Measurements from ENCODE around the gene OGFOD3.

The OGFOD3 gene

DNA sequence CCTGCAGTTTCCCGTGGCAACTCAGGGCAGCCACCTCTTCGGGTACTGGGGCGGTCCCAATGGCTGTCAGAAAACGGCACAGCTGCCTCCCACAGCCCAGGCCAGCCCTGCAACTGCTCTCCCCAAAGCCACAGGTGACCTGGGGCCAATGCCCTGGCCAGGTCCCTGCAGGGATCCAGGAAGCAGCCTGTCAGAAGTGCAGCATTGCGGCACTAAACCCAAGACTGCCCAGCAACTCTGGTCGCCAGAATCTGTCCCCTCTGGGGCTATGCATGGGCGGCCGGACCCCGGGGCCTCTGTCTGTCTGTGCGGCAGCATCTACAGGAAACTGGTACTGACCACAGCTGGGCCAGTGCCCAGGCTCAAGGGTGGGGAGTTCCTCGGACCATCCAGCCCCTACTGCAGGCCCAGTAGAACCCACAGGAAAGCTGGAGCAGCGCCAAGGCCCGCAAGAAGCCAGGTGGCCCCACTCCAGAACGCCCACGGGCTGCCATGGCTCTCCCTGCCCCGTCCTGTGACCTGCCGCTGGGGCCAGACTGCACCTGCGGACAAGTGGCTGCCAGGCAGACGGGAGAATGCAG lies 26.6 kb upstream of the OGFOD3 start:
- TF ChIP-seq NFIC (IDR thresholded peaks at IDR 0.05) = peak; percentile 90
- TF ChIP-seq, protein P1, sequence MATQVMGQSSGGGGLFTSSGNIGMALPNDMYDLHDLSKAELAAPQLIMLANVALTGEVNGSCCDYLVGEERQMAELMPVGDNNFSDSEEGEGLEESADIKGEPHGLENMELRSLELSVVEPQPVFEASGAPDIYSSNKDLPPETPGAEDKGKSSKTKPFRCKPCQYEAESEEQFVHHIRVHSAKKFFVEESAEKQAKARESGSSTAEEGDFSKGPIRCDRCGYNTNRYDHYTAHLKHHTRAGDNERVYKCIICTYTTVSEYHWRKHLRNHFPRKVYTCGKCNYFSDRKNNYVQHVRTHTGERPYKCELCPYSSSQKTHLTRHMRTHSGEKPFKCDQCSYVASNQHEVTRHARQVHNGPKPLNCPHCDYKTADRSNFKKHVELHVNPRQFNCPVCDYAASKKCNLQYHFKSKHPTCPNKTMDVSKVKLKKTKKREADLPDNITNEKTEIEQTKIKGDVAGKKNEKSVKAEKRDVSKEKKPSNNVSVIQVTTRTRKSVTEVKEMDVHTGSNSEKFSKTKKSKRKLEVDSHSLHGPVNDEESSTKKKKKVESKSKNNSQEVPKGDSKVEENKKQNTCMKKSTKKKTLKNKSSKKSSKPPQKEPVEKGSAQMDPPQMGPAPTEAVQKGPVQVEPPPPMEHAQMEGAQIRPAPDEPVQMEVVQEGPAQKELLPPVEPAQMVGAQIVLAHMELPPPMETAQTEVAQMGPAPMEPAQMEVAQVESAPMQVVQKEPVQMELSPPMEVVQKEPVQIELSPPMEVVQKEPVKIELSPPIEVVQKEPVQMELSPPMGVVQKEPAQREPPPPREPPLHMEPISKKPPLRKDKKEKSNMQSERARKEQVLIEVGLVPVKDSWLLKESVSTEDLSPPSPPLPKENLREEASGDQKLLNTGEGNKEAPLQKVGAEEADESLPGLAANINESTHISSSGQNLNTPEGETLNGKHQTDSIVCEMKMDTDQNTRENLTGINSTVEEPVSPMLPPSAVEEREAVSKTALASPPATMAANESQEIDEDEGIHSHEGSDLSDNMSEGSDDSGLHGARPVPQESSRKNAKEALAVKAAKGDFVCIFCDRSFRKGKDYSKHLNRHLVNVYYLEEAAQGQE (IDR thresholded peaks at IDR 0.05; ENCODE audit: low read depth) = no peak
- TF ChIP-seq TCF12 (IDR thresholded peaks at IDR 0.05; ENCODE audit: low read depth) = peak; percentile 92
- TF ChIP-seq TEAD4 (IDR thresholded peaks at IDR 0.05) = no peak; the same call in none of the 2 replicates
- TF ChIP-seq, protein P2, sequence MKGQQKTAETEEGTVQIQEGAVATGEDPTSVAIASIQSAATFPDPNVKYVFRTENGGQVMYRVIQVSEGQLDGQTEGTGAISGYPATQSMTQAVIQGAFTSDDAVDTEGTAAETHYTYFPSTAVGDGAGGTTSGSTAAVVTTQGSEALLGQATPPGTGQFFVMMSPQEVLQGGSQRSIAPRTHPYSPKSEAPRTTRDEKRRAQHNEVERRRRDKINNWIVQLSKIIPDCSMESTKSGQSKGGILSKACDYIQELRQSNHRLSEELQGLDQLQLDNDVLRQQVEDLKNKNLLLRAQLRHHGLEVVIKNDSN (IDR thresholded peaks at IDR 0.05) = no peak
- TF ChIP-seq EGR1 (IDR thresholded peaks at IDR 0.05) = peak; percentile 94
- TF ChIP-seq YY1 (IDR thresholded peaks at IDR 0.05; ENCODE audit: low read depth) = peak; percentile 9; the same call in 1 of the 2 replicates
- peak; percentile 86 for TF ChIP-seq EP300 (IDR thresholded peaks at IDR 0.05; ENCODE audit: borderline replicate concordance)
- peak; percentile 32; the same call in 1 of the 2 replicates for TF ChIP-seq FOXM1 (IDR thresholded peaks at IDR 0.05; ENCODE audit: borderline replicate concordance, low read depth)
- TF ChIP-seq CREB1 (IDR thresholded peaks at IDR 0.05; ENCODE audit: low read depth) = no peak

DNA sequence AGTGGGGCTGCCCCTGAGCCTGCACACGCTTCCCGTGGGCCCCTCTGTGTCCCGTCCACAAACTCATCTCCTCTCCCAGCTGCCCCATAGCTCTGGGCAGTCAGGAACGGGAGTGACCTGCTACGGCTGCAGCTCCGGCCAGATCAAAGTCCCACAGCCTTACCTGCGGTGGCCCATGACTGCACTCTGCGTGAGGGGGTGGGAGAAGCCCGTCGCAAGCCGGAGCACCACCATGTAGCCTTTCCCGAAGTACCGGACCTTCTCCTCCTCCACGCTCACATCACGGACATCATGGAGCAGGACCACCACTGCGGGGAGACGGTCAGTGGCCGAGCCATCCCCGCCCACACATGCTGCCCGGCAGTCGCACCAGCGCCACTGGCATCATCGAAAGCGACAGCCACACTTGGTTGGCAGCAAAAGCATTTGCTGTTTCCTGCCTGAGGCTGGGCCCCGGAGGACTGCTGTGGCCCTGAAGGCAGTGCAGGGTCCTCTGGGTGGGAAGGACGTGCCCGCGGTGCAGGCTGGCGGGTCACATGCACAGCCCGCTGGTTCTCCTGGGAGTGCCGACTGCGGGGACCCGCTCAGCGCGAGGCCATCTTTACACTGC lies 26.0 kb upstream of the OGFOD3 start:
- TF ChIP-seq ZBTB7A (IDR thresholded peaks at IDR 0.05; ENCODE audit: low read depth) (no peak), CEBPB (IDR thresholded peaks at IDR 0.05) (no peak), RAD21 (IDR thresholded peaks at IDR 0.05; ENCODE audit: low read depth) (no peak), TEAD4 (IDR thresholded peaks at IDR 0.05) (no peak), TCF12 (IDR thresholded peaks at IDR 0.05; ENCODE audit: low read depth) (no peak), TAF1 (IDR thresholded peaks at IDR 0.05; ENCODE audit: low read depth) (no peak)
- TF ChIP-seq, protein P2 (IDR thresholded peaks at IDR 0.05) = no peak; the same call in 1 of the 2 replicates
- TF ChIP-seq, protein P1 (IDR thresholded peaks at IDR 0.05; ENCODE audit: low read depth) = no peak

DNA sequence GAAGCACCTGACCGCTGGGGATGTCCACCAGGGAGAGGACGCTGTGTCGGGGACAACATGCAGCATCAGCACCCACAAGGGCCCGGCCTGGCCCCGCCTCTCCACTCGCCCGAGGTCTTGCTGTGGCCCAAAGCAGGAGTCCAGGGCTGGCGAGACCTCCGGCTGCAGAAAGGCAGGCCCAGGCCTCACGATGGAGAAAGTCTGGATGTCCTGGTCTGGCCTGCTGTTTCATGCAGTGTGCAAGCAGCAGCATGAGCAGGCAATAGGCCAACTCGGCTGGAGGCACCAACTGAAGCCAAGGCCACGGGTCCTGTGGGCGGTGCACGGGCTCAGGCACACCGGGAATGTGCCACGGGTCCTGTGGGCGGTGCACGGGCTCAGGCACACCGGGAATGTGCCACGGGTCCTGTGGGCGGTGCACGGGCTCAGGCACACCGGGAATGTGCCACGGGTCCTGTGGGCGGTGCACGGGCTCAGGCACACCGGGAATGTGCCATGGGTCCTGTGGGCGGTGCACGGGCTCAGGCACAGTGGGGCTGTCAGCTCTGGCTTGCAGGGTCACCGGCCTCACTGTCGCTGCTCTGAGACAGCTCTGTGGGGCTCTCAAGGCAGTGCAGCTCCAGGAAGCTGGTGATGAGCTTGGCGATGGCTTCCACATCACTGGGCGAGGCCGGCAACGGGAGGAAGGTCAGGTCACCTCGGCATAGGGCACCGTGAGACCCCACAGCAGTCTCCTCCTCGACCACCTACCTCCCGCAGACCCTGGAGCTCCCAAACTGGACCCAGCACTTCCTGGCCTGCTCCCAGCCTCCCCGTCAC lies 25.3 kb upstream of the OGFOD3 start:
- TF ChIP-seq, protein P2 (IDR thresholded peaks at IDR 0.05) = peak; percentile 26; the same call in 1 of the 2 replicates
- peak; percentile 89 for TF ChIP-seq EGR1 (IDR thresholded peaks at IDR 0.05)
- TF ChIP-seq TAF1 (IDR thresholded peaks at IDR 0.05; ENCODE audit: low read depth) = no peak
- peak; percentile 97 for TF ChIP-seq NFIC (IDR thresholded peaks at IDR 0.05)
- TF ChIP-seq TCF12 (IDR thresholded peaks at IDR 0.05; ENCODE audit: low read depth) = peak; percentile 91
- TF ChIP-seq CREB1 (IDR thresholded peaks at IDR 0.05; ENCODE audit: low read depth) = no peak
- 0 out of 2 replicates have a peak, but pooled peaks have one; percentile 7 for TF ChIP-seq YY1 (IDR thresholded peaks at IDR 0.05; ENCODE audit: low read depth)
- TF ChIP-seq ZBTB7A (IDR thresholded peaks at IDR 0.05; ENCODE audit: low read depth) = no peak
- peak; percentile 58 for TF ChIP-seq TEAD4 (IDR thresholded peaks at IDR 0.05)
- no peak for TF ChIP-seq RAD21 (IDR thresholded peaks at IDR 0.05; ENCODE audit: low read depth)
- no peak for TF ChIP-seq CEBPB (IDR thresholded peaks at IDR 0.05)
- no peak for TF ChIP-seq FOXM1 (IDR thresholded peaks at IDR 0.05; ENCODE audit: borderline replicate concordance, low read depth)
- TF ChIP-seq, protein P3, sequence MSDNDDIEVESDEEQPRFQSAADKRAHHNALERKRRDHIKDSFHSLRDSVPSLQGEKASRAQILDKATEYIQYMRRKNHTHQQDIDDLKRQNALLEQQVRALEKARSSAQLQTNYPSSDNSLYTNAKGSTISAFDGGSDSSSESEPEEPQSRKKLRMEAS (IDR thresholded peaks at IDR 0.05) = peak; percentile 88
- TF ChIP-seq, protein P1 (IDR thresholded peaks at IDR 0.05; ENCODE audit: low read depth) = no peak
- TF ChIP-seq EP300 (IDR thresholded peaks at IDR 0.05; ENCODE audit: borderline replicate concordance) = peak; percentile 82

All from Ishikawa (cell line).